Measurements from ENCODE around the gene ST3GAL4.
"Not testable (repeated sequence)": the region's sequence is repeated elsewhere in the genome, so short reads cannot be mapped to it uniquely, and the experiment has no call there.

Gene ST3GAL4

GRCh38 chr11:126370016-126370415, 14.5 kb downstream of the ST3GAL4 start:
- H3K27ac ChIP-seq: no peak overlapping the region
- TF ChIP-seq, protein P1, sequence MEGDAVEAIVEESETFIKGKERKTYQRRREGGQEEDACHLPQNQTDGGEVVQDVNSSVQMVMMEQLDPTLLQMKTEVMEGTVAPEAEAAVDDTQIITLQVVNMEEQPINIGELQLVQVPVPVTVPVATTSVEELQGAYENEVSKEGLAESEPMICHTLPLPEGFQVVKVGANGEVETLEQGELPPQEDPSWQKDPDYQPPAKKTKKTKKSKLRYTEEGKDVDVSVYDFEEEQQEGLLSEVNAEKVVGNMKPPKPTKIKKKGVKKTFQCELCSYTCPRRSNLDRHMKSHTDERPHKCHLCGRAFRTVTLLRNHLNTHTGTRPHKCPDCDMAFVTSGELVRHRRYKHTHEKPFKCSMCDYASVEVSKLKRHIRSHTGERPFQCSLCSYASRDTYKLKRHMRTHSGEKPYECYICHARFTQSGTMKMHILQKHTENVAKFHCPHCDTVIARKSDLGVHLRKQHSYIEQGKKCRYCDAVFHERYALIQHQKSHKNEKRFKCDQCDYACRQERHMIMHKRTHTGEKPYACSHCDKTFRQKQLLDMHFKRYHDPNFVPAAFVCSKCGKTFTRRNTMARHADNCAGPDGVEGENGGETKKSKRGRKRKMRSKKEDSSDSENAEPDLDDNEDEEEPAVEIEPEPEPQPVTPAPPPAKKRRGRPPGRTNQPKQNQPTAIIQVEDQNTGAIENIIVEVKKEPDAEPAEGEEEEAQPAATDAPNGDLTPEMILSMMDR (conservative IDR thresholded peaks at IDR 0.05): no peak

DNA sequence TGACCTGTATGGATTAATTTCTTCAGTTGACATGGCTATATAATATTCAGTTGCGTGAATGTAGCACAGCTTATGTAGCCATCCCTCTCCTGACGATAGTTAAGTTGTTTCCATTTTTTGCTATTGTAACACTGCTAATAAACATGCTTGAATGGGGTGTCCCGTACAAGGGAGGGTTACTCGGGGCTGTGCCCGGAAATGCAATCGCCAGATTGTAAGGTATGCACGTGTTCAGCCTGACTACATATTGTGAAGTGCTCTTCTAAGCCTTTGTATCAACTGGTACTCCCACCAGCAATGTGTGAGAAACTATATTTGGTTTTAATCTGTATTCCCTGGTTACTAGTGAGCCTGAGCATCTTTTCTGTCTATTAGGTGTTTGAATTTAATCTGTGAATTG, 16.1 kb downstream of the ST3GAL4 start:
- TF ChIP-seq, protein P1 (conservative IDR thresholded peaks at IDR 0.05): no peak
- no peak overlapping the region for H3K27ac ChIP-seq

GRCh38 chr11:126373389-126374066, 18.0 kb downstream of the ST3GAL4 start:
- not testable (repeated sequence) for H3K27ac ChIP-seq

GRCh38 chr11:126374562-126375300, 19.2 kb downstream of the ST3GAL4 start:
- H3K27ac ChIP-seq: peak overlapping the region; percentile 69; the same call in 1 of the 2 replicates

DNA sequence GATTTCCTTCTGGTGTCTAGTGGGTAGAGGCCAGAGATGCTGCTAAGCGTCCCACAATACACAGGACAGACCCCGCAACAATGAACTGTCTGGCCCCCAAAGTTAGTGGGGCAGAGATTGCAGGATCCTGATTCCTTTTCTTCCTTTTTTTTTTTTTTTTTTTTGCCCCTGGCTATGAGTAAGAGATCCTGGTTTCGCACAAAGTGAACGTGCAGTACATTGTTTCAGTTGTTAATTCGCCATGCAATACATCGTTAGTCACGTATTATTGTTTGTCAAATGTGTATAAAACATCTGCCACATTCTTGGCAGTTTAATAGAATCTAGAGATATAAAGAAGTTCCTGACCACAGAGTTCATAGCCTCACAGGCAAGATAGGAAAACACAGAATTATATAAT, 20.2 kb downstream of the ST3GAL4 start:
- TF ChIP-seq, protein P1 (conservative IDR thresholded peaks at IDR 0.05): no peak
- H3K27ac ChIP-seq: peak overlapping the region; percentile 69

DNA sequence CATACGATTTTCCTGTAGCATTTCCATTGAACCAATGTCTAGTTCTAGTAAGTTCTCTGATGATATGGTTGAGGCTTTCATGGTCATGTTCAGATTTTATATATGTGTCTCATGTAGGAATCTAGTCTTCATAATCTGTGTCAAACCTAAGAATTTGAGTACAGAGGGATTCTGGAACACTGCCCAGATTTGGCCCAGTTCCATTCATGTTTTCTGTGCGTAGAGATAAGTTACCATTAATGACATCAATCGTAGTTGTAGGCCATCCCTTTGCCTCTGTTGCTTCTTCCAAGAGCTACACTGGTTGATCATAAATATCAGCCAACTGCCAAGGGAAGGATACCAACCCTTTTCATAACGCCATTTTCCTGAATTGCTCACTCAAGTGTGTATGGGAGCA, 23.3 kb downstream of the ST3GAL4 start:
- H3K27ac ChIP-seq: no peak overlapping the region
- TF ChIP-seq, protein P1 (conservative IDR thresholded peaks at IDR 0.05): no peak

DNA sequence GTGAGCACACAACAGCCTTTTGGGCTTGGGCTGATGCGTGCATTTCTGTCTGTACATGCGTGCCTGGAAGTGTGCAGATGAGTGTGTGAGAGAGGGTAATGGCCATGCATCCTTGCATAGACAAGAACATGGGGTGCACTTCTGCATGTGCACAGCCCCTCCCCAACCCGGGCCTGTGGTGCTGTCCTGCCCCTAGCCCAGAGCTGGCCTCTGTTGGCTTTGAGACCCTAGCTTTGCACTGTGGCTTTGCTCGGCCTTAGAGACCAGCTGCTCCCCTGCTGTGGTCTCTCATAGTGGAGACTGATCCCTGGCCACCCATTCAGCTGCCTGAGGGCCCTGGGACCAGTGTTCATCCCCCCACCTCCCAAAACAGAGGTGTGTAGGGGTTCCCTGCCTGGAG, 25.4 kb downstream of the ST3GAL4 start:
- no peak overlapping the region for H3K27ac ChIP-seq
- TF ChIP-seq, protein P1 (conservative IDR thresholded peaks at IDR 0.05): no peak

DNA sequence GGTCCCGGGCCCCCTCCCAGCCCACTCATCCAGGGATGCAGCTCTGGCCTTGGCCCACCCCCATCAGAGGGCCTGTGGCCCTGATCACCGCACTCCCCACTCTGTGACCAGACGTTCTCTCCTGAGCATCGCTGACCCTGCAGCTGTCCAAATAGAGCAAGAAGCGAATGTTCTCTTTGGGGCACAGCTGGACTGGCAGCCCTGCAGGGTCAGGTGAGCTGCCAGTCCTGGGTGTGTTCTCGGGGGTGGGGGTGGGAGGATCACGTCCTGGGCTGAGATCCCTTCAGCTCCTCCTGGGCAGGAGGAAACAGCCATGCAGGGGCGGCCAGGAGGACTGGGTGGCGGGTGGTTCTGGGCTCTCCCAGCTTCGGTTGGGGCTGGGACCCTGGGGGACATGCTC, 26.5 kb downstream of the ST3GAL4 start:
- H3K27ac ChIP-seq: not testable (repeated sequence)

DNA sequence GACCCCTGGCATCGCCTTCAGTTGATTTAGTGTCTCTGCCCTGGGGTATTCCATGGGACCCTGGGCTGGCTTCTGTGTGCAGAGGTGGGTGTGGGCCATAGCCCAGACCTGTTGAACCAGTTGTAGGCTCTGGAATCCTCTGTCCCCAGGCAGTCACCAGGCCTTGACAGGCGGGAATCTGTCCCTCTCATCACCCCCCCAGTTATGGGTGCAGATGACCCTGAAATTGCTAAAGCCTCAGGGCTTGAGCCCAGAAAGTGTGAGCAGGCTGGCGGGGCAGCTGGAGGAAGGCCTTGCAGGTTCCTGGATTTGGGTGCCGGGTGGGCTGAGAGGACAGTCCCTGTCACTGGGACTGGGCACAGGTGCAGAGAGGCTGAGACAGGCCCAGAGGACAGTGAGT, 27.2 kb downstream of the ST3GAL4 start:
- peak overlapping the region; percentile 50; the same call in 1 of the 2 replicates for H3K27ac ChIP-seq
